GM23338 (cell line): Measurements from ENCODE around the gene MYO3B. TPM values are rescaled to one million over a fixed set of nuclear protein-coding genes. Genes with fewer than 3 reads are reported as not detected.

Experiments
- ATAC-seq: fragments of 200-7000 bp; cut with Tn5 transposase; 3 replicates; pipeline ENCODE4 v1.9.1; 2020
- DNase-seq: peaks from one replicate; pipeline ENCODE4 v3.0.0-alpha.2; 2015; ENCODE audit warnings: low spot score
- H2AFZ ChIP-seq: fragments of 200-600 bp; sonication (generic); 2 replicates; pipeline ENCODE4 v1.8.0; 2016; ENCODE audit warnings: antibody characterized with exemption, mild to moderate bottlenecking, moderate library complexity
- H3F3A ChIP-seq: fragments of 200-600 bp; sonication (generic); replicated peaks from 2 replicates; pipeline ENCODE4 v1.8.0; 2017; ENCODE audit warnings: antibody characterized with exemption, mixed run types, low read depth
- H3K27ac ChIP-seq: fragments of 200-600 bp; sonication (generic); 2 replicates; pipeline ENCODE4 v1.6.1; 2016; ENCODE audit warnings: low read depth
- H3K27me3 ChIP-seq: fragments of 200-600 bp; sonication (generic); 2 replicates; pipeline ENCODE4 v1.8.0; 2016; ENCODE audit warnings: mild to moderate bottlenecking, mixed run types, moderate library complexity; ENCODE audit not compliant: insufficient read depth
- H3K36me3 ChIP-seq: fragments of 200-600 bp; sonication (generic); 2 replicates; pipeline ENCODE4 v1.8.0; 2016; ENCODE audit warnings: mild to moderate bottlenecking; ENCODE audit not compliant: insufficient read depth
- H3K4me1 ChIP-seq: fragments of 200-600 bp; sonication (generic); 2 replicates; pipeline ENCODE4 v1.8.0; 2016; ENCODE audit warnings: mild to moderate bottlenecking, moderate library complexity; ENCODE audit not compliant: insufficient read depth
- H3K4me2 ChIP-seq: fragments of 200-600 bp; sonication (generic); 2 replicates; pipeline ENCODE4 v1.7.1; 2017; ENCODE audit warnings: mixed run types
- H3K4me3 ChIP-seq: fragments of 200-600 bp; sonication (generic); 2 replicates; pipeline ENCODE4 v1.6.1; 2016; ENCODE audit warnings: mixed run types
- H3K79me2 ChIP-seq: fragments of 200-600 bp; sonication (generic); replicated peaks from 2 replicates; pipeline ENCODE4 v1.8.0; 2017; ENCODE audit warnings: mild to moderate bottlenecking; ENCODE audit not compliant: insufficient read depth
- H3K9me2 ChIP-seq: fragments of 200-600 bp; sonication (generic); 2 replicates; pipeline ENCODE4 v1.8.0; 2017; ENCODE audit not compliant: insufficient read depth
- H4K20me1 ChIP-seq: fragments of 200-600 bp; sonication (generic); replicated peaks from 2 replicates; pipeline ENCODE4 v1.8.0; 2017; ENCODE audit warnings: mild to moderate bottlenecking; ENCODE audit not compliant: insufficient read depth
- H3K27ac Mint-ChIP-seq: 2 replicates; pipeline ENCODE4 v1.8.0; 2020; ENCODE audit warnings: inconsistent platforms, mild to moderate bottlenecking, moderate library complexity, mixed read lengths
- H3K27me3 Mint-ChIP-seq: 3 replicates; pipeline ENCODE4 v1.8.0; 2022; ENCODE audit warnings: low read depth, mild to moderate bottlenecking, moderate library complexity, mixed read lengths, inconsistent platforms; ENCODE audit not compliant: insufficient read depth, poor library complexity
- H3K36me3 Mint-ChIP-seq: 3 replicates; pipeline ENCODE4 v1.8.0; 2021; ENCODE audit warnings: low read depth, mild to moderate bottlenecking, inconsistent platforms, moderate library complexity, mixed read lengths
- H3K4me1 Mint-ChIP-seq: 3 replicates; pipeline ENCODE4 v1.8.0; 2020; ENCODE audit warnings: mild to moderate bottlenecking, inconsistent platforms, mixed read lengths
- H3K4me3 Mint-ChIP-seq: 3 replicates; pipeline ENCODE4 v1.8.0; 2021; ENCODE audit warnings: moderate library complexity, mild to moderate bottlenecking, inconsistent platforms, mixed read lengths
- H3K9me3 Mint-ChIP-seq: 3 replicates; pipeline ENCODE4 v1.8.0; 2020; ENCODE audit warnings: moderate library complexity, mild to moderate bottlenecking, inconsistent platforms, mixed read lengths
- CREB1 ChIP-seq: fragments of 250-450 bp; sonication (Bioruptor Pico); IDR thresholded peaks from 2 replicates; pipeline ENCODE4 v1.5.0; 2020; ENCODE audit warnings: low read depth, mild to moderate bottlenecking, moderate library complexity
- EZH2 ChIP-seq: fragments of 200-600 bp; sonication (generic); IDR thresholded peaks from one replicate; pipeline ENCODE4 v1.8.0; 2017; ENCODE audit warnings: antibody characterized with exemption, mild to moderate bottlenecking, low read depth; ENCODE audit not compliant: unreplicated experiment
- EZH2phosphoT487 ChIP-seq: fragments of 200-600 bp; sonication (generic); IDR thresholded peaks from one replicate; pipeline ENCODE4 v1.8.1; 2018; ENCODE audit warnings: antibody characterized with exemption; ENCODE audit not compliant: unreplicated experiment
- JUNB ChIP-seq: IDR thresholded peaks from one replicate; pipeline ENCODE4 v1.6.1; 2016; ENCODE audit warnings: antibody characterized with exemption; ENCODE audit not compliant: unreplicated experiment
- NANOG ChIP-seq: IDR thresholded peaks from 2 replicates; pipeline ENCODE4 v1.6.1; 2016; ENCODE audit warnings: antibody characterized with exemption, borderline replicate concordance
- POLR2AphosphoS5 ChIP-seq: IDR thresholded peaks from 2 replicates; pipeline ENCODE4 v1.6.1; 2016; ENCODE audit warnings: antibody characterized with exemption, low read depth
- STAT1 ChIP-seq: IDR thresholded peaks from one replicate; pipeline ENCODE4 v1.6.1; 2016; ENCODE audit warnings: antibody characterized with exemption; ENCODE audit not compliant: unreplicated experiment
- ZNF114 ChIP-seq: fragments of 250-450 bp; sonication (Bioruptor Pico); IDR thresholded peaks from 2 replicates; pipeline ENCODE4 v1.5.0; 2020; ENCODE audit warnings: mild to moderate bottlenecking, moderate library complexity
- ZNF331 ChIP-seq: fragments of 250-450 bp; sonication (Bioruptor Pico); IDR thresholded peaks from 2 replicates; pipeline ENCODE4 v1.5.0; 2020; ENCODE audit warnings: low read depth, mild to moderate bottlenecking, moderate library complexity
- polyA plus RNA-seq: library from polyadenylated mRNA; unstranded; fragments of >200 nt; fragmentation: Nextera tagmentation; extraction: Ambion mirVana; gene quantifications from 2 replicates; pipeline ENCODE4 v1.2.1, GENCODE V29; 2016
- total RNA-seq: library from RNA; depleted of rRNA; stranded (reverse); fragments of >200 nt; shearing (Covaris generic); gene quantifications from 2 replicates; pipeline ENCODE4 v1.2.3, GENCODE V29; 2014
- TF ChIP-seq, protein P1 (sequence below): IDR thresholded peaks from 2 replicates; pipeline ENCODE4 v1.6.1; 2016; ENCODE audit warnings: antibody characterized with exemption
- TF ChIP-seq, protein P2 (sequence below), 2 experiments: fragments of 200-600 bp in 1 of 2; sonication (generic) in 1 of 2; conservative IDR thresholded peaks; 2 replicates each; pipeline versions ENCODE4 v1.5.1 to v1.6.1; 2016 to 2017; ENCODE audit warnings: antibody characterized with exemption in 2 of 2, low read depth in 2 of 2, mild to moderate bottlenecking in 2 of 2, moderate library complexity in 1 of 2
- TF ChIP-seq, protein P3 (sequence below): fragments of 250-450 bp; sonication (Bioruptor Pico); IDR thresholded peaks from 2 replicates; pipeline ENCODE4 v1.5.0; 2020; ENCODE audit warnings: mild to moderate bottlenecking, moderate library complexity
- TF ChIP-seq, protein P4 (sequence below): IDR thresholded peaks from one replicate; pipeline ENCODE4 v1.6.1; 2018; ENCODE audit warnings: antibody characterized with exemption; ENCODE audit not compliant: unreplicated experiment

Gene MYO3B
- total and polyA plus RNA-seq, 2 experiments from 2014 or later = 0.42 TPM; not detected in 1

DNA sequence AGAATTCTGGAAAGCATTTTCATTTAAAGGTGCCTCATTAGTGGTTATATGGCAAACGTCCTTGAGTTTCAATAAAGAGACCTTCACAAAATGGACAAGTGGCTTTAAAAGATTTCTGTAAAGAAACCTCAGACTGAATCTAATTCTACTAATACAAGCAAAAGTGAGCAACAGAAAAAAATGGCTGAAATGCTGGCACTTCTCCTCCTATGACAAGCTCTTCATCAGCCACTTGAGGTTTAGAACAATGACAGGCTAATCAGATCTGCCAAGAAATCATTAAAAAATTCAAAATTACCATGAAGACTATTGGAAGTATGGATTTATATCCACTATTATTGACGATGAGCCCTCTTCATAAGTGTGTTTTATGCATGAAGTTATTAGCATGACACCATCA is 71.8 kb downstream of the MYO3B start:
- ATAC-seq (no peak), DNase-seq (no peak)
- Histone ChIP-seq H3K4me3 (no peak overlapping the region), H3K27me3 (no peaks in the 10 kb centered on the region), H3F3A (no peaks in the 10 kb centered on the region), H4K20me1 (no peaks in the 10 kb centered on the region), H3K79me2 (no peaks in the 10 kb centered on the region), H3K9me2 (peaks cover 14% of the 10 kb centered on the region; the same call in 1 of the 2 replicates), H3K4me2 (no peak overlapping the region), H3K36me3 (no peaks in the 10 kb centered on the region), H3K27ac (no peak overlapping the region), H3K4me1 (no peaks in the 10 kb centered on the region), H2AFZ (no peak overlapping the region)
- TF ChIP-seq, protein P1, sequence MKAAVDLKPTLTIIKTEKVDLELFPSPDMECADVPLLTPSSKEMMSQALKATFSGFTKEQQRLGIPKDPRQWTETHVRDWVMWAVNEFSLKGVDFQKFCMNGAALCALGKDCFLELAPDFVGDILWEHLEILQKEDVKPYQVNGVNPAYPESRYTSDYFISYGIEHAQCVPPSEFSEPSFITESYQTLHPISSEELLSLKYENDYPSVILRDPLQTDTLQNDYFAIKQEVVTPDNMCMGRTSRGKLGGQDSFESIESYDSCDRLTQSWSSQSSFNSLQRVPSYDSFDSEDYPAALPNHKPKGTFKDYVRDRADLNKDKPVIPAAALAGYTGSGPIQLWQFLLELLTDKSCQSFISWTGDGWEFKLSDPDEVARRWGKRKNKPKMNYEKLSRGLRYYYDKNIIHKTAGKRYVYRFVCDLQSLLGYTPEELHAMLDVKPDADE = no peak
- TF ChIP-seq, protein P2, sequence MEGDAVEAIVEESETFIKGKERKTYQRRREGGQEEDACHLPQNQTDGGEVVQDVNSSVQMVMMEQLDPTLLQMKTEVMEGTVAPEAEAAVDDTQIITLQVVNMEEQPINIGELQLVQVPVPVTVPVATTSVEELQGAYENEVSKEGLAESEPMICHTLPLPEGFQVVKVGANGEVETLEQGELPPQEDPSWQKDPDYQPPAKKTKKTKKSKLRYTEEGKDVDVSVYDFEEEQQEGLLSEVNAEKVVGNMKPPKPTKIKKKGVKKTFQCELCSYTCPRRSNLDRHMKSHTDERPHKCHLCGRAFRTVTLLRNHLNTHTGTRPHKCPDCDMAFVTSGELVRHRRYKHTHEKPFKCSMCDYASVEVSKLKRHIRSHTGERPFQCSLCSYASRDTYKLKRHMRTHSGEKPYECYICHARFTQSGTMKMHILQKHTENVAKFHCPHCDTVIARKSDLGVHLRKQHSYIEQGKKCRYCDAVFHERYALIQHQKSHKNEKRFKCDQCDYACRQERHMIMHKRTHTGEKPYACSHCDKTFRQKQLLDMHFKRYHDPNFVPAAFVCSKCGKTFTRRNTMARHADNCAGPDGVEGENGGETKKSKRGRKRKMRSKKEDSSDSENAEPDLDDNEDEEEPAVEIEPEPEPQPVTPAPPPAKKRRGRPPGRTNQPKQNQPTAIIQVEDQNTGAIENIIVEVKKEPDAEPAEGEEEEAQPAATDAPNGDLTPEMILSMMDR (conservative IDR thresholded peaks at IDR 0.05; ENCODE audit: low read depth in 2 of 2) = no peak
- no peak for TF ChIP-seq STAT1
- TF ChIP-seq JUNB = no peak
- no peak for TF ChIP-seq ZNF114
- no peak for TF ChIP-seq CREB1 (CRISPR knock-in tag)
- no peak for TF ChIP-seq POLR2AphosphoS5
- TF ChIP-seq, protein P3, sequence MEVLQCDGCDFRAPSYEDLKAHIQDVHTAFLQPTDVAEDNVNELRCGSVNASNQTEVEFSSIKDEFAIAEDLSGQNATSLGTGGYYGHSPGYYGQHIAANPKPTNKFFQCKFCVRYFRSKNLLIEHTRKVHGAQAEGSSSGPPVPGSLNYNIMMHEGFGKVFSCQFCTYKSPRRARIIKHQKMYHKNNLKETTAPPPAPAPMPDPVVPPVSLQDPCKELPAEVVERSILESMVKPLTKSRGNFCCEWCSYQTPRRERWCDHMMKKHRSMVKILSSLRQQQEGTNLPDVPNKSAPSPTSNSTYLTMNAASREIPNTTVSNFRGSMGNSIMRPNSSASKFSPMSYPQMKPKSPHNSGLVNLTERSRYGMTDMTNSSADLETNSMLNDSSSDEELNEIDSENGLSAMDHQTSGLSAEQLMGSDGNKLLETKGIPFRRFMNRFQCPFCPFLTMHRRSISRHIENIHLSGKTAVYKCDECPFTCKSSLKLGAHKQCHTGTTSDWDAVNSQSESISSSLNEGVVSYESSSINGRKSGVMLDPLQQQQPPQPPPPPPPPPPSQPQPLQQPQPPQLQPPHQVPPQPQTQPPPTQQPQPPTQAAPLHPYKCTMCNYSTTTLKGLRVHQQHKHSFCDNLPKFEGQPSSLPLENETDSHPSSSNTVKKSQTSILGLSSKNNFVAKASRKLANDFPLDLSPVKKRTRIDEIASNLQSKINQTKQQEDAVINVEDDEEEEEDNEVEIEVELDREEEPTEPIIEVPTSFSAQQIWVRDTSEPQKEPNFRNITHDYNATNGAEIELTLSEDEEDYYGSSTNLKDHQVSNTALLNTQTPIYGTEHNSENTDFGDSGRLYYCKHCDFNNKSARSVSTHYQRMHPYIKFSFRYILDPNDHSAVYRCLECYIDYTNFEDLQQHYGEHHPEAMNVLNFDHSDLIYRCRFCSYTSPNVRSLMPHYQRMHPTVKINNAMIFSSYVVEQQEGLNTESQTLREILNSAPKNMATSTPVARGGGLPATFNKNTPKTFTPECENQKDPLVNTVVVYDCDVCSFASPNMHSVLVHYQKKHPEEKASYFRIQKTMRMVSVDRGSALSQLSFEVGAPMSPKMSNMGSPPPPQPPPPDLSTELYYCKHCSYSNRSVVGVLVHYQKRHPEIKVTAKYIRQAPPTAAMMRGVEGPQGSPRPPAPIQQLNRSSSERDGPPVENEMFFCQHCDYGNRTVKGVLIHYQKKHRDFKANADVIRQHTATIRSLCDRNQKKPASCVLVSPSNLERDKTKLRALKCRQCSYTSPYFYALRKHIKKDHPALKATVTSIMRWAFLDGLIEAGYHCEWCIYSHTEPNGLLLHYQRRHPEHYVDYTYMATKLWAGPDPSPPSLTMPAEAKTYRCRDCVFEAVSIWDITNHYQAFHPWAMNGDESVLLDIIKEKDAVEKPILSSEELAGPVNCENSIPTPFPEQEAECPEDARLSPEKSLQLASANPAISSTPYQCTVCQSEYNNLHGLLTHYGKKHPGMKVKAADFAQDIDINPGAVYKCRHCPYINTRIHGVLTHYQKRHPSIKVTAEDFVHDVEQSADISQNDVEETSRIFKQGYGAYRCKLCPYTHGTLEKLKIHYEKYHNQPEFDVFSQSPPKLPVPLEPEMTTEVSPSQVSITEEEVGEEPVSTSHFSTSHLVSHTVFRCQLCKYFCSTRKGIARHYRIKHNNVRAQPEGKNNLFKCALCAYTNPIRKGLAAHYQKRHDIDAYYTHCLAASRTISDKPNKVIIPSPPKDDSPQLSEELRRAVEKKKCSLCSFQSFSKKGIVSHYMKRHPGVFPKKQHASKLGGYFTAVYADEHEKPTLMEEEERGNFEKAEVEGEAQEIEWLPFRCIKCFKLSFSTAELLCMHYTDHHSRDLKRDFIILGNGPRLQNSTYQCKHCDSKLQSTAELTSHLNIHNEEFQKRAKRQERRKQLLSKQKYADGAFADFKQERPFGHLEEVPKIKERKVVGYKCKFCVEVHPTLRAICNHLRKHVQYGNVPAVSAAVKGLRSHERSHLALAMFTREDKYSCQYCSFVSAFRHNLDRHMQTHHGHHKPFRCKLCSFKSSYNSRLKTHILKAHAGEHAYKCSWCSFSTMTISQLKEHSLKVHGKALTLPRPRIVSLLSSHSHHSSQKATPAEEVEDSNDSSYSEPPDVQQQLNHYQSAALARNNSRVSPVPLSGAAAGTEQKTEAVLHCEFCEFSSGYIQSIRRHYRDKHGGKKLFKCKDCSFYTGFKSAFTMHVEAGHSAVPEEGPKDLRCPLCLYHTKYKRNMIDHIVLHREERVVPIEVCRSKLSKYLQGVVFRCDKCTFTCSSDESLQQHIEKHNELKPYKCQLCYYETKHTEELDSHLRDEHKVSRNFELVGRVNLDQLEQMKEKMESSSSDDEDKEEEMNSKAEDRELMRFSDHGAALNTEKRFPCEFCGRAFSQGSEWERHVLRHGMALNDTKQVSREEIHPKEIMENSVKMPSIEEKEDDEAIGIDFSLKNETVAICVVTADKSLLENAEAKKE (CRISPR knock-in tag) = no peak
- TF ChIP-seq EZH2phosphoT487 = no peak
- TF ChIP-seq, protein P4, sequence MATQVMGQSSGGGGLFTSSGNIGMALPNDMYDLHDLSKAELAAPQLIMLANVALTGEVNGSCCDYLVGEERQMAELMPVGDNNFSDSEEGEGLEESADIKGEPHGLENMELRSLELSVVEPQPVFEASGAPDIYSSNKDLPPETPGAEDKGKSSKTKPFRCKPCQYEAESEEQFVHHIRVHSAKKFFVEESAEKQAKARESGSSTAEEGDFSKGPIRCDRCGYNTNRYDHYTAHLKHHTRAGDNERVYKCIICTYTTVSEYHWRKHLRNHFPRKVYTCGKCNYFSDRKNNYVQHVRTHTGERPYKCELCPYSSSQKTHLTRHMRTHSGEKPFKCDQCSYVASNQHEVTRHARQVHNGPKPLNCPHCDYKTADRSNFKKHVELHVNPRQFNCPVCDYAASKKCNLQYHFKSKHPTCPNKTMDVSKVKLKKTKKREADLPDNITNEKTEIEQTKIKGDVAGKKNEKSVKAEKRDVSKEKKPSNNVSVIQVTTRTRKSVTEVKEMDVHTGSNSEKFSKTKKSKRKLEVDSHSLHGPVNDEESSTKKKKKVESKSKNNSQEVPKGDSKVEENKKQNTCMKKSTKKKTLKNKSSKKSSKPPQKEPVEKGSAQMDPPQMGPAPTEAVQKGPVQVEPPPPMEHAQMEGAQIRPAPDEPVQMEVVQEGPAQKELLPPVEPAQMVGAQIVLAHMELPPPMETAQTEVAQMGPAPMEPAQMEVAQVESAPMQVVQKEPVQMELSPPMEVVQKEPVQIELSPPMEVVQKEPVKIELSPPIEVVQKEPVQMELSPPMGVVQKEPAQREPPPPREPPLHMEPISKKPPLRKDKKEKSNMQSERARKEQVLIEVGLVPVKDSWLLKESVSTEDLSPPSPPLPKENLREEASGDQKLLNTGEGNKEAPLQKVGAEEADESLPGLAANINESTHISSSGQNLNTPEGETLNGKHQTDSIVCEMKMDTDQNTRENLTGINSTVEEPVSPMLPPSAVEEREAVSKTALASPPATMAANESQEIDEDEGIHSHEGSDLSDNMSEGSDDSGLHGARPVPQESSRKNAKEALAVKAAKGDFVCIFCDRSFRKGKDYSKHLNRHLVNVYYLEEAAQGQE = no peak
- no peak for TF ChIP-seq ZNF331
- TF ChIP-seq NANOG = no peak
- no peak for TF ChIP-seq EZH2
- Mint-ChIP-seq H3K27me3 (peaks cover 2% of the 10 kb centered on the region), H3K4me3 (no peak overlapping the region), H3K36me3 (no peaks in the 10 kb centered on the region; the same call in 2 of the 3 replicates), H3K4me1 (no peaks in the 10 kb centered on the region), H3K9me3 (no peaks in the 10 kb centered on the region), H3K27ac (no peak overlapping the region)
